IMR-90 (cell line): ENCODE results near the gene PDS5A. TPM values are rescaled to one million over a fixed set of nuclear protein-coding genes. Genes with fewer than 3 reads are reported as not detected.

Experiments
- ATAC-seq: fragments of 200-7000 bp; cut with Tn5 transposase; 2 replicates; pipeline ENCODE4 v1.9.1; 2020; ENCODE audit warnings: low read depth, mild to moderate bottlenecking, moderate library complexity
- BruUV-seq: library from RNA; stranded (reverse); fragments of 400-500 nt; replicated peaks from 2 replicates; lab custom pipeline; 2021; lab: Mats Ljungman, UMichigan
- CTCF ChIA-PET: fragments of 300-600 bp; formaldehyde crosslinking; extraction: SDS; loops from one replicate; lab custom pipeline; 2021; ENCODE audit warnings: antibody characterized with exemption; lab: Yijun Ruan, JAX
- POLR2A ChIA-PET: fragments of 300-600 bp; sonication (Branson Sonifier 250); formaldehyde crosslinking; loops from one replicate; lab custom pipeline; 2022; ENCODE audit warnings: antibody characterized with exemption; ENCODE audit not compliant: unreplicated experiment; lab: Charles Lee
- DNase-seq: peaks from one replicate; pipeline ENCODE4 v3.0.0; 2013
- H2AFZ ChIP-seq: replicated peaks from 2 replicates; pipeline ENCODE3; 2013; ENCODE audit warnings: low read length, mild to moderate bottlenecking; ENCODE audit not compliant: poor library complexity
- H2AK5ac ChIP-seq: 2 replicates; pipeline ENCODE4 v1.6.1; 2013; ENCODE audit warnings: low read depth, low read length, inconsistent platforms
- H2AK9ac ChIP-seq: replicated peaks from 2 replicates; pipeline ENCODE3; 2013; ENCODE audit warnings: mild to moderate bottlenecking, low read depth, low read length, moderate library complexity; ENCODE audit not compliant: poor library complexity
- H2BK120ac ChIP-seq: 2 replicates; pipeline ENCODE4 v1.6.1; 2013; ENCODE audit warnings: low read depth, low read length, inconsistent platforms
- H2BK15ac ChIP-seq: 3 replicates; pipeline ENCODE4 v1.6.1; 2013; ENCODE audit warnings: low read depth, low read length, inconsistent platforms
- H2BK20ac ChIP-seq: 2 replicates; pipeline ENCODE4 v1.6.1; 2013; ENCODE audit warnings: low read depth, mild to moderate bottlenecking, inconsistent platforms, low read length, moderate library complexity
- H2BK5ac ChIP-seq: 2 replicates; pipeline ENCODE4 v1.6.1; 2013; ENCODE audit warnings: mild to moderate bottlenecking, low read depth, low read length, inconsistent platforms; ENCODE audit not compliant: poor library complexity, severe bottlenecking
- H3K14ac ChIP-seq: replicated peaks from 2 replicates; pipeline ENCODE4 v1.6.1; 2013; ENCODE audit warnings: low read depth, low read length, inconsistent platforms
- H3K18ac ChIP-seq: 2 replicates; pipeline ENCODE4 v1.6.1; 2013; ENCODE audit warnings: low read depth, low read length, control low read depth
- H3K23ac ChIP-seq: 2 replicates; pipeline ENCODE4 v1.6.1; 2013; ENCODE audit warnings: low read depth, low read length, inconsistent platforms
- H3K27ac ChIP-seq: 2 replicates; pipeline ENCODE4 v1.5.1; 2013; ENCODE audit warnings: mild to moderate bottlenecking, control low read depth, low read length; ENCODE audit not compliant: insufficient read depth
- H3K27me3 ChIP-seq: 2 replicates; pipeline ENCODE4 v1.6.1; 2013; ENCODE audit warnings: low read length; ENCODE audit not compliant: control insufficient read depth, insufficient read depth
- H3K36me3 ChIP-seq: 2 replicates; pipeline ENCODE4 v1.6.1; 2013; ENCODE audit warnings: low read length, mixed read lengths; ENCODE audit not compliant: control insufficient read depth, insufficient read depth
- H3K4ac ChIP-seq: 2 replicates; pipeline ENCODE4 v1.6.1; 2013; ENCODE audit warnings: low read depth, low read length, inconsistent platforms
- H3K4me1 ChIP-seq: 2 replicates; pipeline ENCODE4 v1.6.1; 2013; ENCODE audit warnings: low read length, mixed read lengths; ENCODE audit not compliant: control insufficient read depth, insufficient read depth
- H3K4me2 ChIP-seq: 2 replicates; pipeline ENCODE4 v1.6.1; 2013; ENCODE audit warnings: low read depth, mild to moderate bottlenecking, control low read depth, low read length, moderate library complexity
- H3K4me3 ChIP-seq: 2 replicates; pipeline ENCODE4 v1.5.1; 2013; ENCODE audit warnings: low read depth, mild to moderate bottlenecking, control low read depth, low read length, moderate library complexity; ENCODE audit not compliant: insufficient read depth
- H3K56ac ChIP-seq: 2 replicates; pipeline ENCODE4 v1.6.1; 2013; ENCODE audit warnings: low read length, inconsistent platforms; ENCODE audit not compliant: insufficient read depth; ENCODE audit errors: extremely low read depth
- H3K79me1 ChIP-seq, 2 experiments: 2 replicates each; pipeline ENCODE4 v1.6.1; 2013; ENCODE audit warnings: low read length in 2 of 2, inconsistent platforms in 1 of 2, low read depth in 1 of 2
- H3K9ac ChIP-seq: 2 replicates; pipeline ENCODE4 v1.6.1; 2013; ENCODE audit warnings: low read depth, low read length, control low read depth
- H3K9me1 ChIP-seq: 2 replicates; pipeline ENCODE4 v1.6.1; 2013; ENCODE audit warnings: low read length, inconsistent platforms; ENCODE audit not compliant: insufficient read depth
- H3K9me3 ChIP-seq: 2 replicates; pipeline ENCODE4 v1.6.1; 2013; ENCODE audit warnings: low read length; ENCODE audit not compliant: control insufficient read depth, insufficient read depth
- H4K20me1 ChIP-seq: 2 replicates; pipeline ENCODE4 v1.6.1; 2013; ENCODE audit warnings: low read length, inconsistent platforms; ENCODE audit not compliant: insufficient read depth
- H4K5ac ChIP-seq: 2 replicates; pipeline ENCODE4 v1.6.1; 2013; ENCODE audit warnings: mild to moderate bottlenecking, low read depth, low read length, control low read depth
- H4K8ac ChIP-seq, 2 experiments: 2 replicates each; pipeline ENCODE4 v1.6.1; 2013; ENCODE audit warnings: low read depth in 2 of 2, low read length in 2 of 2, control low read depth in 1 of 2, inconsistent platforms in 1 of 2
- H4K91ac ChIP-seq: 2 replicates; pipeline ENCODE4 v1.6.1; 2013; ENCODE audit warnings: low read depth, low read length, inconsistent platforms; ENCODE audit not compliant: insufficient read depth
- CTCF ChIP-seq: conservative IDR thresholded peaks from 2 replicates; pipeline ENCODE4 v1.5.1; 2012; ENCODE audit warnings: mild to moderate bottlenecking, low read depth, low read length, improper control_type of control experiment
- ELK1 ChIP-seq: fragments of 150-350 bp; IDR thresholded peaks from 2 replicates; pipeline ENCODE4 v1.6.1; 2016; ENCODE audit warnings: low read depth, mild to moderate bottlenecking, low read length, moderate library complexity, borderline replicate concordance
- RAD21 ChIP-seq: IDR thresholded peaks from 2 replicates; pipeline ENCODE4 v1.6.1; 2012; ENCODE audit warnings: low read length, improper control_type of control experiment
- WGBS, 2 experiments: methylation state at CpG; one replicate each; pipeline versions ENCODE4 v1.1.5 to v1.1.7; 2013; ENCODE audit warnings: missing lambda C conversion rate in 2 of 2; ENCODE audit not compliant: insufficient read length in 1 of 2; ENCODE audit errors: extremely low coverage in 2 of 2; 5-methylcytosine and 5-hydroxymethylcytosine counted together
- dilution Hi-C: fragments of 300-500 bp; cut with HindIII; formaldehyde crosslinking; loops from one replicate; pipeline ENCODE4 v1.14.3; 2018; ENCODE audit warnings: low sequenced_read_pairs; ENCODE audit not compliant: unreplicated experiment
- in situ Hi-C: fragments of 300-500 bp; cut with MboI; formaldehyde crosslinking; loops from 3 replicates; pipeline ENCODE4 v1.14.3; 2019; ENCODE audit warnings: low sequenced_read_pairs, inconsistent platforms, mixed read lengths
- intact Hi-C: fragments of 100-400 bp; cut with micrococcal nuclease; formaldehyde crosslinking; loops from 2 replicates; pipeline ENCODE4 v1.10.0; 2022
- polyA plus RNA-seq, 3 experiments: library from polyadenylated mRNA; depleted of rRNA; stranded (reverse); fragments of >200 nt; gene quantifications; 2 replicates each; pipeline ENCODE4 v1.2.3, GENCODE V29; 2012; ENCODE audit warnings: low replicate concordance in 1 of 3
- total RNA-seq: library from RNA; depleted of rRNA; stranded (reverse); fragments of >200 nt; gene quantifications from 2 replicates; pipeline ENCODE4 v1.2.3, GENCODE V29; 2012

PDS5A gene
- total and polyA plus RNA-seq, 2 of the 4 experiments (the other 2 are of a cell fraction): 16.3 to 33.5 TPM

DNA sequence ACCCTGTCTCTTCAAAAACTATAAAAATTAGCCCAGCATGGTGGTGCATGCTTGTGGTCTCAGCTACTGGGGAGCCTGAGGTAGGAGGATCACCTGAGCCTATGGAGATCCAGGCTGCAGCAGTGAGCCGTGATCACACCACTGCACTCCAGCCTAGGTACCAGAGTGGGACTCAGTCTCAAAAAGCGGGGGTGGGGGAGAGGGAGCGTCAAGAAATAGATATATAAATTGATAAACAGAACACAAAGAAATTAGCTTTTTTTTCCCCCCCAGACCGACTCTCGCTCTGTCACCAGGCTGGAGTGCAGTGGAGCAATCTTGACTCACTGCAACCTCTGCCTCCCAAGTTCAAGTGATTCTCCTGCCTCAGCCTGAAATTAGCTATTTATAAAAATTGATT, 14.1 kb downstream of the PDS5A start (continued):
- no peak for TF ChIP-seq ELK1

- Histone ChIP-seq H4K8ac (no peak overlapping the region), H3K9ac (no peak overlapping the region), H4K5ac (no peak overlapping the region), H2BK15ac (no peak overlapping the region), H2AK9ac (no peak overlapping the region), H2BK20ac (no peak overlapping the region), H4K20me1 (peaks cover 78% of the 10 kb centered on the region), H3K4ac (no peak overlapping the region), H3K4me1 (peaks cover 2% of the 10 kb centered on the region; the same call in 1 of the 2 replicates), H3K79me1 (peaks cover 19 to 72% of the 10 kb centered on the region in 2 experiments), H2AK5ac (no peak overlapping the region), H3K14ac (no peak overlapping the region), H4K91ac (no peak overlapping the region), H3K4me3 (no peak overlapping the region), H3K27ac (no peak overlapping the region), H3K56ac (no peak overlapping the region), H3K23ac (no peak overlapping the region), H3K18ac (no peak overlapping the region), H3K9me3 (no peaks in the 10 kb centered on the region), H3K36me3 (peaks cover 2% of the 10 kb centered on the region; the same call in 1 of the 2 replicates), H3K4me2 (no peak overlapping the region), H3K27me3 (no peaks in the 10 kb centered on the region), H2AFZ (no peak overlapping the region), H2BK120ac (no peak overlapping the region), H2BK5ac (no peak overlapping the region), H3K9me1 (peaks cover 8% of the 10 kb centered on the region)
- intact Hi-C loops (no loop called here), in situ Hi-C loops (loop anchor here (10.0 kb wide), 1 partner anchor 277 kb away; no protein-coding TSS in a partner anchor), dilution Hi-C loops (no loop called here)
- DNase-seq: no peak
- TF ChIP-seq ELK1 (no peak), RAD21 (no peak), CTCF (no peak)
- BruUV-seq: no TSS peak
- ATAC-seq: no peak
- WGBS, 2 experiments: 93% methylated on average over 2 of the region's 12 CpGs; no CpG with 5 or more reads in 1 of the 2 experiments
- ChIA-PET POLR2A (no interaction called here), CTCF (interaction anchor here (0.5 kb wide), 1 partner anchor 9 kb away, joined by 5 read pairs; no protein-coding TSS in a partner anchor)
Measured at GRCh38 chr4:39961311-39961877, 16.3 kb downstream of the PDS5A start.
